Activated T-helper 17 cell treated with anti-CD3 and anti-CD28 coated beads, Interleukin-2, amount 50 U/mL, for 72 hours (primary cell): ENCODE measurements around the gene FERMT3. TPM values are rescaled to one million over a fixed set of nuclear protein-coding genes. Genes with fewer than 3 reads are reported as not detected.
A peak's percentile ranks its signal among the peaks of the same experiment; 100 is the strongest.

Experiments used
- ATAC-seq: fragments of 150-1000 bp; cut with Tn5 transposase; replicated peaks from 2 replicates; pipeline ENCODE4 v1.10.0; 2021; ENCODE audit warnings: mild to moderate bottlenecking, moderate library complexity
- H3K27ac Mint-ChIP-seq: one replicate; pipeline ENCODE4 v1.8.0; 2022; ENCODE audit warnings: mixed read lengths
- H3K27me3 Mint-ChIP-seq: one replicate; pipeline ENCODE4 v1.8.0; 2022; ENCODE audit warnings: mixed read lengths
- H3K36me3 Mint-ChIP-seq: one replicate; pipeline ENCODE4 v1.8.0; 2022; ENCODE audit warnings: low read depth, mild to moderate bottlenecking, mixed read lengths
- H3K4me1 Mint-ChIP-seq: one replicate; pipeline ENCODE4 v1.8.0; 2022; ENCODE audit warnings: mixed read lengths
- H3K4me3 Mint-ChIP-seq: one replicate; pipeline ENCODE4 v1.8.0; 2022; ENCODE audit warnings: mild to moderate bottlenecking, mixed read lengths
- H3K9me3 Mint-ChIP-seq: one replicate; pipeline ENCODE4 v1.8.0; 2022; ENCODE audit warnings: mixed read lengths
- total RNA-seq, 2 donors: library from RNA; stranded (reverse); gene quantifications; one replicate each; pipeline ENCODE4 v1.2.3, GENCODE V29; 2022

The FERMT3 gene
- total RNA-seq, 2 donors from 2014 or later = 172 to 191 TPM

DNA sequence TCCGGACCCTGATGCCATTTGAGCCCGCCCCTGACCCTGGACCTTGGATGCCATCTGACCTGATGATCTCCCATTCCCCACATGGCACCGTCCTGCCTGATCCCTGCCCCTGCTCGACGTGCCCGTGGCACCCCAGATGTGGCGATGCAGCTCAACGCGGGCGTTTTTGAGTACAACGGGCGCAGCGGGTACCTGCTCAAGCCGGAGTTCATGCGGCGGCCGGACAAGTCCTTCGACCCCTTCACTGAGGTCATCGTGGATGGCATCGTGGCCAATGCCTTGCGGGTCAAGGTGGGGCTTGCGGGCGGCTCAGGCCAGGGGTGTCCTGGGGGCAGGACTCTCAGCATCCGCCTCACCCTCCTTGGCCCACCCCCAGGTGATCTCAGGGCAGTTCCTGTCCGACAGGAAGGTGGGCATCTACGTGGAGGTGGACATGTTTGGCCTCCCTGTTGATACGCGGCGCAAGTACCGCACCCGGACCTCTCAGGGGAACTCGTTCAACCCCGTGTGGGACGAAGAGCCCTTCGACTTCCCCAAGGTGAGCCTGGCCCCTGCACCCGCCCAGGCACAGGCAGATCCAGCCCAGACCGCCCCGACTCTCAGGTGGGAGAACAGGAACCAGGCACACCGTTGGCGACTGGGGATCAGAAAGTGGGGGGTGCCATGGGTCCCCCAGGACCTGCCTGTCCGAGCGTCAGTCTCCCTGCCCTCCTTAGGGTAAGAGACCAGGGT, 55.9 kb downstream of the FERMT3 start:
- Mint-ChIP-seq H3K27ac (no peak overlapping the region), H3K4me1 (peaks cover 10% of the 10 kb centered on the region), H3K4me3 (no peak overlapping the region), H3K9me3 (no peaks in the 10 kb centered on the region), H3K36me3 (peaks cover 40% of the 10 kb centered on the region), H3K27me3 (no peaks in the 10 kb centered on the region)
- no peak for ATAC-seq

DNA sequence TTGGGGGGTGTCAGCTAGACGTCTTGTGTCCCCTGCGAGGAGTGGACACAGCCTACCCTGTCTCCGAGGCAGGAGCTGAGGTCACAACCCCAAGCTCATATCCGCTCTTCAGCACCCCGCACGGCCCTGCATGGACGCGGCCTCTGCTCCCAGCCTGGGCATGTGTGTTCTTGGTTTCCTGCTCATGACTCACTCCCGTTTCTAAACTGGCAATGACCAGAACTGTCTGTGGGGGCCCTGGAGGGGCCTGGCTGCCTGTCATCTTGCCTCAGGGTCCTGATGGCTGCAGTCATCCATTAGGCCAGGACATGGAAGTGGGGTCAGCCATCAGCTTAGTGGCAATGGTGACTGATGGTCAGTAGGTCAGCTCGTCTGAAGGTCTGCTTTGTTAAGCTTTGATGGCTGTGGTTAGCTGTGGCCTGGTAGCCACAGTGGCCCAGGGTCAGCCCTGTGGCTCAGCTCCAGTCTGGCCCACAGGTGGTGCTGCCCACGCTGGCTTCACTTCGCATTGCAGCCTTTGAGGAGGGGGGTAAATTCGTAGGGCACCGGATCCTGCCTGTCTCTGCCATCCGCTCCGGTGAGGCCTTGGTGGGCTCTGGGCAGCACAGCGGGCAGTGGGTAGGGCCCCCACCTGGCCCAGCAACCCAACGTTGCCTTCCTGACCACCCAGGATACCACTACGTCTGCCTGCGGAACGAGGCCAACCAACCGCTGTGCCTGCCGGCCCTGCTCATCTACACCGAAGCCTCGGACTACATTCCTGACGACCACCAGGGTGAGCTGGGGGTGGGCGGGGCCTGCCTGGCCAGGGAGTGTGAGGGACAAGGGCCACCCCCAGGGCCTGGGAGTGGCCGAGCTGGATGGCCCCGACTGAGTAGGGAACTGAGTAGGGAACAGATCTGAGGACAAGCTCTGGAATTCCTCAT, 56.8 kb downstream of the FERMT3 start:
- no peak overlapping the region for H3K4me3 Mint-ChIP-seq
- peaks cover 32% of the 10 kb centered on the region for H3K36me3 Mint-ChIP-seq
- H3K9me3 Mint-ChIP-seq = no peaks in the 10 kb centered on the region
- H3K4me1 Mint-ChIP-seq = peaks cover 15% of the 10 kb centered on the region
- no peaks in the 10 kb centered on the region for H3K27me3 Mint-ChIP-seq
- ATAC-seq = no peak
- no peak overlapping the region for H3K27ac Mint-ChIP-seq

DNA sequence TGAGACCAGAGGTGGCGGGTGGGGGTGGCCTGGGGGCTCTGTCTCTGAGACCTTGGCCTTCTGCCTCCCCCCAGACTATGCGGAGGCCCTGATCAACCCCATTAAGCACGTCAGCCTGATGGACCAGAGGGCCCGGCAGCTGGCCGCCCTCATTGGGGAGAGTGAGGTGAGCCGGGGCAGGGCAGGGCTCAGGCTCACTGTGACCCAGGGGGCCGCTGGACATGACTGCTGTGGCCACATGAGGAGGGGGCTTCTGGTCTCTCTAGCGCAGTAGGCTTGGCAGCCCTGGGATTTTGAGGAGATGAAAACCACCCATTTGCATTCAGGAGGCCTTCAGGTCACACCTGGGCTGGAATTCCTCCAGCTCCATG, 57.4 kb downstream of the FERMT3 start:
- H3K36me3 Mint-ChIP-seq = peaks cover 31% of the 10 kb centered on the region
- no peaks in the 10 kb centered on the region for H3K27me3 Mint-ChIP-seq
- no peak for ATAC-seq
- no peak overlapping the region for H3K27ac Mint-ChIP-seq
- peaks cover 22% of the 10 kb centered on the region for H3K4me1 Mint-ChIP-seq
- H3K9me3 Mint-ChIP-seq = no peaks in the 10 kb centered on the region
- H3K4me3 Mint-ChIP-seq = no peak overlapping the region

DNA sequence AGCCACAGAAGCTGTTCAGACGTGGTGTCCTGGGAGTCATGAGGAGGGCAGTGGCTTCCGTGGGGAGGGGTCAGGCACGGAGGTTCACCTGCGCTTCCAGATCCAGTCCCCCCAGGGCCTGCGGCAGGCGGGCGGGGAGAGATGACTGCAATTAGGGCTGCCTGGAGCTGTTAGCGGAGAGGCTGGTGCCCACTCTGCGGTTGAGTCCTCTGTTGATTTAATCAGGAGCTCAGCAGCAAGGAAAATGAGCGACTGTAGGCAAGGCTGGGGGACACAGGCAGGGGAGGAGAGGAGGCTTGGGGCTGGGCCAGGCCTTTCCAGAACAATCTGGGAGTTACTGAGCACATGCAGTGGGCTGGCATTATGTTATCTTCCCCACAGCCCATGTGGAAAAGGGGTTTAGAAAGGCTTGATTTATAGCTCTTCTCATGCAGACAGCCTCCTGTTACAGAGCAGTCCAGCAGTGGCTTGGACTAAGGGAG, 57.9 kb downstream of the FERMT3 start:
- H3K4me1 Mint-ChIP-seq = peaks cover 21% of the 10 kb centered on the region
- peaks cover 27% of the 10 kb centered on the region for H3K36me3 Mint-ChIP-seq
- H3K4me3 Mint-ChIP-seq = no peak overlapping the region
- H3K27ac Mint-ChIP-seq = no peak overlapping the region
- no peak for ATAC-seq
- H3K27me3 Mint-ChIP-seq = no peaks in the 10 kb centered on the region
- no peaks in the 10 kb centered on the region for H3K9me3 Mint-ChIP-seq

DNA sequence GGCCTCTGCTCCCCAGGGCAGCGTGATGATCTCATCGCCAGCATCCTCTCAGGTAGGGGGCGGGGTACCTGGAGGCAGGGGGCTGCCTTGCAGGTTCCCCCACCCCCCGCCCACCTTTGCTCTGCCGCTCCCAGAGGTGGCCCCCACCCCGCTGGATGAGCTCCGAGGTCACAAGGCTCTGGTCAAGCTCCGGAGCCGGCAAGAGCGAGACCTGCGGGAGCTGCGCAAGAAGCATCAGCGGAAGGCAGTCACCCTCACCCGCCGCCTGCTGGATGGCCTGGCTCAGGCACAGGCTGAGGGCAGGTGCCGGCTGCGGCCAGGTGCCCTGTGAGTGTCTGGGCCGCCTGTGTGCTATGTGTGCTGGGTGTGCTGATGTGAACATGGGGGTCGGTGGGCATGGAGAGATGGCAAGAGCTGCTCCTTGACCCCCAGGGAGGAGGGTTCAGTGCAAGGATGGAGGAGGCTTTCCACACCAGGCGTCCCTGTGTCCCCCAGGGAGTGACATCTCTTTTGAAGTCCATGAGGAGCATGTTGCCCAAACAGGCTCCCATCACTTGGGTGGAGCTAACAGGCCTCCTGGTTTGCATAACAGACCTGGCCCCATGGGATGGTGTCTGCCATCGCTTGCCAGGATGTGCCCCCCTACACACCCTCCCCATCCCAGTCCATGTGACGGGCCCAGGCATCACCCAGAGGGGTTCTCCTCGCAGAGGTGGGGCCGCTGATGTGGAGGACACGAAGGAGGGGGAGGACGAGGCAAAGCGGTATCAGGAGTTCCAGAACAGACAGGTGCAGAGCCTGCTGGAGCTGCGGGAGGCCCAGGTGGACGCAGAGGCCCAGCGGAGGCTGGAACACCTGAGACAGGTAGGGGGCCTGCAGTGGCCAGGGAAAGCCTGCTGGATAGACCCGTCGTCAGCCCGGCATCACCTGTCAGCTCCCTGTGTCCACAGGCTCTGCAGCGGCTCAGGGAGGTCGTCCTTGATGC, 58.9 kb downstream of the FERMT3 start:
- no peak for ATAC-seq
- no peak overlapping the region for H3K4me3 Mint-ChIP-seq
- H3K9me3 Mint-ChIP-seq = no peaks in the 10 kb centered on the region
- H3K36me3 Mint-ChIP-seq = peaks cover 29% of the 10 kb centered on the region
- H3K27me3 Mint-ChIP-seq = no peaks in the 10 kb centered on the region
- H3K4me1 Mint-ChIP-seq = peaks cover 14% of the 10 kb centered on the region
- H3K27ac Mint-ChIP-seq = no peak overlapping the region

DNA sequence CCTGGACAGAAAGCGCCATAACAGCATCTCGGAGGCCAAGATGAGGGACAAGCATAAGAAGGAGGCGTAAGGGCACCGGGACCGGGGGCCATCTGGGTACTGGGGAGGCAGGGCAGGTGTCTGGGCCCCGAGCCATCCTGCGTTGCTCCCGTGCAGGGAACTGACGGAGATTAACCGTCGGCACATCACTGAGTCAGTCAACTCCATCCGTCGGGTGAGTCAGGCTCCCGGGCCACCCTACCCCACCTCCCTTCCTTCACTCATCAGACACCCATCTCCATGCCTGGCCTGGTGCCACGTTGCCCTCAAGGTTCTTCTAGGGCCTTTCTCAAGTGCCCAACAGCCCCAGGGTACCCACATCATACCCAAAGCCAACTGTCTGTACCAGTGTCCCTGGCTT, 59.8 kb downstream of the FERMT3 start:
- Mint-ChIP-seq H3K27me3 (no peaks in the 10 kb centered on the region), H3K27ac (no peak overlapping the region), H3K4me3 (no peak overlapping the region), H3K4me1 (peaks cover 14% of the 10 kb centered on the region), H3K36me3 (peaks cover 31% of the 10 kb centered on the region), H3K9me3 (no peaks in the 10 kb centered on the region)
- no peak for ATAC-seq

DNA sequence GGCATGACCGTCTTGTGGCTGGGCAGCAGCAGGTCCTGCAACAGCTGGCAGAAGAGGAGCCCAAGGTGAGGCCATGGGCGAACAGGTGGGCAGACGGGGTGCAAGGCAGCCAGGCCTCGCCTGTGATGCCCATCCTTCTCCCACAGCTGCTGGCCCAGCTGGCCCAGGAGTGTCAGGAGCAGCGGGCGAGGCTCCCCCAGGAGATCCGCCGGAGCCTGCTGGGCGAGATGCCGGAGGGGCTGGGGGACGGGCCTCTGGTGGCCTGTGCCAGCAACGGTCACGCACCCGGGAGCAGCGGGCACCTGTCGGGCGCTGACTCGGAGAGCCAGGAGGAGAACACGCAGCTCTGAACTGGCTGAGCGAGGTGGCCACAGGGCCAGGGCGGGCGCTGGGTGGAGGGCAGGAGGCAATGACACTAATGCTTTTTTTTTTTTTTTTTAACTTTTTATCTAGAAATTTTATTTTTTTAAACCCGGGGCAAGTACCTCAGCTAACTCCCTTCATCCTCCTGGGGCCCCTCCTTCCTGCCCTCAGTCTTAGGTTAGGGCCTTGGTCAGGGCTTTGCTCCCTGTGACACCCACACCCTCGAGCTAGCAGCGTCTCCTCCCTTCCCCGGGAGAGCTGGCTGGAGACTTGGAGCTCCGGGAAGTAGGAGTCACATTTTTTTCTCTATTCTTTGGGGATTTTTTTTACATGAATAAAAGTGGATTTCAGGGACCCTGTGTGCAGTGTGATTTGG, 60.9 kb downstream of the FERMT3 start:
- ATAC-seq = no peak
- peak overlapping the region; percentile 96 for H3K27ac Mint-ChIP-seq
- peaks cover 18% of the 10 kb centered on the region for H3K4me1 Mint-ChIP-seq

DNA sequence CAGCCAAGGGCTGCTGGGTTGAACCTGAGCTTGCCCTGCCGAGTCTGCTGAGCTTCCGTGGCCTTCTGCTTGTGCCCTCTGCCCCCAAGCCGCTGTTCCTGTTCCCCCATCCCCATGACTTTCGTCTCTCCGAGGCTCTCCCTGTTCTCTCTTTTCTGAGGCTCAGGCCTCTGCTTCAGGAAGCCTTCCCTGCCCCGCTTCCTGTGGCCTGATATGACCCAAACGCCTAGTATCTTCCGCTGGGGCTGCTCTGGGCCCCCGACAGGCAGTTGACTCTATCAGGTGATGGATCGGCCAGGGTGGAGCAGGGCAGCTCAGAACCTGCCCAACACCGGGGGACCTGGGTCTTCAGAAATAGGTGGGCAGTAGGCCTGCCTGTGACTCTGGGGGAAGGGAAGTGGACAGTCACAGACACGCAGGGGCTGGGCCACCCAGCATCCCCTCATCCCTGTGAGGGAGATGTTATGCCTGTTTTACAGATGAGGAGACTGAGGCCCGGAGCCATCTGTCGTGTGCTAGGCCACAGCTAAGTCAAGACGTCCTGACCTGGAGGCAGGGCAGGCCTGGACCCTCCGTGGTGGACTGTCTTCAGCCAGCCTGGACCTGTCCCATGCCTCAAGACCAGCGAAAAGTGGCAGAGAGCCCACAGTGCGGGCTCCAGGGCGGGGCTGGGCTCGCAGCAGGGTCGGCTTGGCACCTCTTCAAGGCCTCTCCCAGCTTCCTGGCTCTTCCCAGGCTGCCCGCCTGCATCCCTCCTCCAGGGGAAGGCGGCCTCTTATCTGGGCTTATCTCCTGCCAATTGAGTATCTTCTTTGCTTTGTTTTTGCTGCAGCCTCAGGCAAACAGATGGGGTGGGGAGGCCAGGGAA, 61.7 kb downstream of the FERMT3 start:
- H3K4me1 Mint-ChIP-seq = peaks cover 18% of the 10 kb centered on the region
- no peak for ATAC-seq
- peak overlapping the region; percentile 96 for H3K4me3 Mint-ChIP-seq
- H3K27ac Mint-ChIP-seq = peak overlapping the region; percentile 96
- no peaks in the 10 kb centered on the region for H3K27me3 Mint-ChIP-seq
- H3K9me3 Mint-ChIP-seq = no peaks in the 10 kb centered on the region
- peaks cover 24% of the 10 kb centered on the region for H3K36me3 Mint-ChIP-seq

More for the DNA sequence above, 60.9 kb downstream of the FERMT3 start:
- Mint-ChIP-seq H3K27me3 (no peaks in the 10 kb centered on the region), H3K36me3 (peaks cover 32% of the 10 kb centered on the region), H3K4me3 (no peak overlapping the region), H3K9me3 (no peaks in the 10 kb centered on the region)

DNA sequence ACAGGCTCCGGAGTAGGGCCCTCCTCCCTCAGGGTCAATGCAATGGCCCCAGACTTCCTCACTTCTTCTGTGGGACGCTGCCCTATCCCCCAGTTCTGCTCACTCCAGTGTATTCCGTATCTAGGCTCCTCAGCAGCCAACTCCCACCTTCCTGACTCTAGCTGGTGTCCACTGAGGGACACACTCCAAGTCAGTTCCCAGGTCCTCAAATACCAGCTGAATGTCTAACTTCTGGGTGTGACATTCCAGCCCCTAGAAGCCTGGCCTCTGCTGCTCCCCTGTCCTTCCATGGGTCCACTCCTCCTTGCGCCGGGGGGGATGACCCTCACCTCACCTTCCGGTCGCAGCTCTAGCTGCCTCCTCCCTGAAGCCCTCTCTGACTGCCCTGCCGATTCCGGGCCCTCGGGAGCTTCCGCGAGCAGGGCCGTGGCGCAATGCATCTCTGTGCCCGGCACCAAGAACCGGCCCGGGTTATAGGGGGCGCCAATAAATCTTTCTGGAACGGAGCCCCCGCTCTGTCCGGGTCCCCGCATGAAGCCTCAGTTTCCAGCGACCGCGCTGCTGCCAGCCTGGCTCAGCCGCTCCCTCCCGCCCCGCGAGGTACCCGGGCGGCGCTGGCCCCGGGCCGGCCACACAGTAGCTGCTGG, 62.5 kb downstream of the FERMT3 start:
- Mint-ChIP-seq H3K36me3 (peaks cover 24% of the 10 kb centered on the region), H3K9me3 (no peaks in the 10 kb centered on the region), H3K27me3 (no peaks in the 10 kb centered on the region), H3K4me1 (peaks cover 18% of the 10 kb centered on the region), H3K4me3 (peak overlapping the region; percentile 96), H3K27ac (peak overlapping the region; percentile 96)
- peak; percentile 7 for ATAC-seq

DNA sequence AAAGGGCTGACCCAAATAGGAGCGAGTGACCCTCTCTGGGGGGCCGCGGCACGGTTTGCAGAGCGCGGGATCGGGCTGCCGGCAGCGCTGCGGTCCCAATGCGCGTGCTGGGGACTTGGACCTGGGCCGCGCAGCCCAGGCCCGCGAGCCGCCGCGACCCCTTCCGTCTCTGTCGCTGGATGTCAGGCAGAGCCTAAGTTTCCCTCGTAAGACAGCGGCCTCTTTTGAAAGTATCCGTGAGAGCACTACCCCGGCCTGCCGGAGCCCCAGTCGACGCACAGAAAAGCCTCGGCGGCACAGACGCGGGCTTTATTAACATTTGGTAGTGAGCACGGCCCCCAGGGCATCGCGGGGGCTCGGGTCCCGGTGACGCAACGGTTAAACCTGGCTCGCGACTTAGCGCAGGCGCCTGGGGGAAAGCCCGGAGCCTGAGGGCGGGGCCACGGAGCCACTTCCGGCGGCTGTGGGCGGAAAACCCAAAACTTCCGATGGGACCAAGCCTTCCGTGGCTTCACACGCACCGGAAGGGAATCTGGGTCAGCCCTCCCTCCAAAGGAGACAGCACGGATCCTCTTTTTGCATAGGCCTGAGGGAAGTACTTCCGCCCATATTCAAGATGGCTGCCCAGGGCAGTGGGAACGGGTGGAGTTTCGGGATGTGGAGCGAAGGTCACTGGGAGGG, 63.2 kb downstream of the FERMT3 start:
- peak; percentile 88 for ATAC-seq
- Mint-ChIP-seq H3K9me3 (no peaks in the 10 kb centered on the region), H3K27ac (peak overlapping the region; percentile 96), H3K4me1 (peaks cover 18% of the 10 kb centered on the region), H3K36me3 (peaks cover 24% of the 10 kb centered on the region), H3K4me3 (peak overlapping the region; percentile 96), H3K27me3 (no peaks in the 10 kb centered on the region)
